Stimulated activated CD8-positive, alpha-beta memory T cell treated with anti-CD3 and anti-CD28 coated beads, Interleukin-7, amount 100 ng/mL, for 24 hours (primary cell): ENCODE results near the gene ATG9B.
"Not testable (repeated sequence)": the region's sequence is repeated elsewhere in the genome, so short reads cannot be mapped to it uniquely, and the experiment has no call there.

Source experiments
- DNase-seq: peaks from one replicate; pipeline ENCODE4 v3.0.0-alpha.2; 2020; ENCODE audit warnings: low read depth

ATG9B gene

GRCh38 chr7:151058781-151059366 lies 34.6 kb upstream of the ATG9B start:
- no peak for DNase-seq

- peak; percentile 92 for DNase-seq
These were observed 33.9 kb upstream of the ATG9B start for GRCh38 chr7:151057989-151058780.

GRCh38 chr7:151057506-151057988 lies 33.3 kb upstream of the ATG9B start, which contains the start of gene CDK5:
Gene CDK5 (minus strand): TSS chr7:151057897. CDS start chr7:151057848, 49 bp downstream.
- no peak for DNase-seq

- no peak for DNase-seq
These were observed 32.6 kb upstream of the ATG9B start for GRCh38 chr7:151056666-151057505.

- DNase-seq, result no peak
These were observed 32.0 kb upstream of the ATG9B start for GRCh38 chr7:151056283-151056665.

GRCh38 chr7:151053751-151054150 lies 29.5 kb upstream of the ATG9B start:
- no peak for DNase-seq

- no peak for DNase-seq
These were observed 28.8 kb upstream of the ATG9B start for GRCh38 chr7:151053096-151053495.

- DNase-seq, result no peak
These were observed 26.8 kb upstream of the ATG9B start for GRCh38 chr7:151051108-151051507.

- no peak for DNase-seq
These were observed 24.7 kb upstream of the ATG9B start for GRCh38 chr7:151048911-151049463.

- no peak for DNase-seq
These were observed 23.9 kb upstream of the ATG9B start, which contains the start of gene ASIC3 for GRCh38 chr7:151047976-151048815. Gene ASIC3 (plus strand): TSS chr7:151048531. CDS start chr7:151048886, 355 bp downstream.

- DNase-seq, result no peak
These were observed 22.6 kb upstream of the ATG9B start for GRCh38 chr7:151046603-151047573.

GRCh38 chr7:151045967-151046366 lies 21.7 kb upstream of the ATG9B start:
- no peak for DNase-seq

- no peak for DNase-seq
These were observed 21.0 kb upstream of the ATG9B start for GRCh38 chr7:151045262-151045661.

- DNase-seq, result no peak
These were observed 19.7 kb upstream of the ATG9B start for GRCh38 chr7:151043959-151044358.

GRCh38 chr7:151043449-151043848 lies 19.2 kb upstream of the ATG9B start:
- DNase-seq, result not testable (repeated sequence)

- no peak for DNase-seq
These were observed 16.5 kb upstream of the ATG9B start for GRCh38 chr7:151040616-151041375.

GRCh38 chr7:151039850-151040548 lies 15.7 kb upstream of the ATG9B start:
- no peak for DNase-seq
